Gastrocnemius medialis (tissue), 4 donors: ENCODE results near the gene SCD5. TPM values are rescaled to one million over a fixed set of nuclear protein-coding genes. Genes with fewer than 3 reads are reported as not detected.

Experiments used
- ATAC-seq, 2 donors: fragments of 150-250 bp; one replicate each; pipeline ENCODE4 v1.9.1; 2016
- DNase-seq, 2 donors: peaks; one replicate each; pipeline ENCODE4 v3.0.0-alpha.2; 2019
- H3K27ac ChIP-seq, 4 donors: fragments of 200-600 bp; sonication (generic); 1 replicate in 1 of 4; 2 replicates in 3 of 4; pipeline ENCODE4 v1.5.1; 2016 to 2018; ENCODE audit warnings: mild to moderate bottlenecking in 2 of 4, moderate library complexity in 1 of 4
- H3K27me3 ChIP-seq, 3 donors: fragments of 200-600 bp; sonication (generic) in 2 of 3; 1 replicate in 1 of 3; 2 replicates in 2 of 3; pipeline versions ENCODE4 v1.5.1 to v1.6.0; 2016 to 2019; ENCODE audit warnings: mild to moderate bottlenecking in 1 of 3, moderate library complexity in 1 of 3
- H3K36me3 ChIP-seq, 2 donors: fragments of 200-600 bp; sonication (generic) in 1 of 2; one replicate each; pipeline ENCODE4 v1.5.1; 2017 to 2018
- H3K4me1 ChIP-seq, 2 donors: fragments of 200-600 bp; sonication (generic) in 1 of 2; one replicate each; pipeline ENCODE4 v1.5.1; 2016 to 2017; ENCODE audit warnings: mild to moderate bottlenecking in 2 of 2
- H3K4me3 ChIP-seq, 4 donors: fragments of 200-600 bp; sonication (generic) in 3 of 4; 1 replicate in 1 of 4; 2 replicates in 3 of 4; pipeline ENCODE4 v1.5.1; 2016 to 2019; ENCODE audit warnings: mild to moderate bottlenecking in 2 of 4
- H3K9me3 ChIP-seq, 3 donors: fragments of 200-600 bp; sonication (generic) in 2 of 3; 1 replicate in 1 of 3; 2 replicates in 2 of 3; pipeline ENCODE4 v1.5.1; 2016 to 2019
- CTCF ChIP-seq, 5 experiments: fragments of 450-650 bp in 3 of 5; fragments of 200-600 bp in 2 of 5; sonication (generic) in 2 of 5; IDR thresholded peaks in 4 of 5; conservative IDR thresholded peaks in 1 of 5; 1 replicate in 4 of 5; 2 replicates in 1 of 5; pipeline ENCODE4 v1.5.1; 2016 to 2019; ENCODE audit warnings: antibody characterized with exemption in 5 of 5, mild to moderate bottlenecking in 3 of 5, moderate library complexity in 3 of 5
- POLR2A ChIP-seq, 2 donors: fragments of 450-650 bp; IDR thresholded peaks; one replicate each; pipeline ENCODE4 v1.6.1; 2017; ENCODE audit warnings: antibody characterized with exemption in 2 of 2, mild to moderate bottlenecking in 2 of 2, moderate library complexity in 2 of 2
- in situ Hi-C, 4 donors: fragments of 200-750 bp; cut with MboI; loops; one replicate each; pipeline versions ENCODE4 v1.15.0 to v1.8.0; 2017; ENCODE audit warnings: low sequenced_read_pairs in 4 of 4
- intact Hi-C: fragments of 100-400 bp; cut with DNase I; formaldehyde crosslinking; loops from one replicate; pipeline ENCODE4 v1.15.1; 2023; ENCODE audit warnings: low total_unique reads
- total RNA-seq, 4 donors: library from RNA; depleted of rRNA; stranded (reverse); fragments of >200 nt; gene quantifications; one replicate each; pipeline versions ENCODE4 v1.1.0 to v1.2.3, GENCODE V29; 2016

The SCD5 gene
- total RNA-seq, 4 donors from 2014 or later = 0.68 to 2.4 (median 1.4) TPM

- in situ Hi-C loops (no loop called here), intact Hi-C loops (no loop called here)
- H3K27me3 ChIP-seq = peaks cover 2 to 5% (median 4%) of the 10 kb centered on the region in 3 donors
- no peak for ATAC-seq
- H3K4me3 ChIP-seq = no peak overlapping the region
- TF ChIP-seq POLR2A (IDR thresholded peaks at IDR 0.05) (no peak), CTCF (IDR thresholded peaks at IDR 0.05 in 4 of 5, conservative IDR thresholded peaks at IDR 0.05 in 1 of 5) (no peak)
- peaks cover 0 to 9% of the 10 kb centered on the region in 2 donors for H3K4me1 ChIP-seq
- DNase-seq = no peak
- no peaks in the 10 kb centered on the region for H3K36me3 ChIP-seq
- no peak overlapping the region for H3K27ac ChIP-seq
- no peaks in the 10 kb centered on the region for H3K9me3 ChIP-seq
These were observed 5.2 kb upstream of the SCD5 start for GRCh38 chr4:82803746-82804145.

- in situ Hi-C loops = no loop called here
- intact Hi-C loops = no loop called here
These were observed 4.3 kb upstream of the SCD5 start for GRCh38 chr4:82802911-82803310.

DNA sequence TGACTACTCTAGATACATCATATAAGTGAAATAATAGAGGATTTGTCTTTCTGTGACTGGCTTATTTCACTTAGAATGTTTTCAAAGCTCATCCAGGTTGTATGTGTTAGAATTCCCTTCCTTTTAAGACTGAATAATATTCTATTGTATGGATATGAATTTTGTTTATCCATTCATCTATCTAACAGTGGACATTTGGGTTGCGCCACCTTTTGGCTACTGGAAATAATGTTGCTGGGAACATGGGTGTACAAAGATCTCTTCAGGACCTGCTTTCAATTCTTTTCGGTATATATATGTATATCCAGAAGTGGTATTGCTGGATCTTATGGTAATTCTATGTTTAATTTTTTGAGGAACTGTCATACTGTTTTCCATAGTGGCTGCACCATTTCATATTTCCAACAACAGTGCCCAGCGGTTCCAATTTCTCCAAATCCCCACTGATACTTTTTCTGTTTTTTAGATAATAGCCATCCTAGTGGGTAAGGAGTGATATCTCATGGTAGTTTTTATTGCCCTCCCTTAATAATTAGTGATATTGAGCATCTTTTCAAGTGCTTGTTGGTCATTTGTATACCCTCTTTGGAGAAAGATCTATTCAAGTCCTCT, 3.4 kb upstream of the SCD5 start:
- in situ Hi-C loops = no loop called here
- DNase-seq = no peak
- no peak for ATAC-seq
- Histone ChIP-seq H3K4me3 (no peak overlapping the region), H3K36me3 (no peaks in the 10 kb centered on the region), H3K9me3 (no peaks in the 10 kb centered on the region), H3K27ac (no peak overlapping the region), H3K4me1 (peaks cover 0 to 17% of the 10 kb centered on the region in 2 donors), H3K27me3 (peaks cover 4 to 13% (median 11%) of the 10 kb centered on the region in 3 donors)
- TF ChIP-seq CTCF (IDR thresholded peaks at IDR 0.05 in 4 of 5, conservative IDR thresholded peaks at IDR 0.05 in 1 of 5) (no peak), POLR2A (IDR thresholded peaks at IDR 0.05) (no peak)
- intact Hi-C loops = no loop called here

More at GRCh38 chr4:82802911-82803310, 4.3 kb upstream of the SCD5 start:
- TF ChIP-seq CTCF (IDR thresholded peaks at IDR 0.05 in 4 of 5, conservative IDR thresholded peaks at IDR 0.05 in 1 of 5) (no peak), POLR2A (IDR thresholded peaks at IDR 0.05) (no peak)
- DNase-seq (no peak), ATAC-seq (no peak)
- no peaks in the 10 kb centered on the region for H3K9me3 ChIP-seq
- H3K4me3 ChIP-seq = no peak overlapping the region
- H3K36me3 ChIP-seq = no peaks in the 10 kb centered on the region
- H3K4me1 ChIP-seq = peaks cover 0 to 13% of the 10 kb centered on the region in 2 donors
- H3K27me3 ChIP-seq = peaks cover 4 to 8% (median 4%) of the 10 kb centered on the region in 3 donors
- H3K27ac ChIP-seq = no peak overlapping the region

DNA sequence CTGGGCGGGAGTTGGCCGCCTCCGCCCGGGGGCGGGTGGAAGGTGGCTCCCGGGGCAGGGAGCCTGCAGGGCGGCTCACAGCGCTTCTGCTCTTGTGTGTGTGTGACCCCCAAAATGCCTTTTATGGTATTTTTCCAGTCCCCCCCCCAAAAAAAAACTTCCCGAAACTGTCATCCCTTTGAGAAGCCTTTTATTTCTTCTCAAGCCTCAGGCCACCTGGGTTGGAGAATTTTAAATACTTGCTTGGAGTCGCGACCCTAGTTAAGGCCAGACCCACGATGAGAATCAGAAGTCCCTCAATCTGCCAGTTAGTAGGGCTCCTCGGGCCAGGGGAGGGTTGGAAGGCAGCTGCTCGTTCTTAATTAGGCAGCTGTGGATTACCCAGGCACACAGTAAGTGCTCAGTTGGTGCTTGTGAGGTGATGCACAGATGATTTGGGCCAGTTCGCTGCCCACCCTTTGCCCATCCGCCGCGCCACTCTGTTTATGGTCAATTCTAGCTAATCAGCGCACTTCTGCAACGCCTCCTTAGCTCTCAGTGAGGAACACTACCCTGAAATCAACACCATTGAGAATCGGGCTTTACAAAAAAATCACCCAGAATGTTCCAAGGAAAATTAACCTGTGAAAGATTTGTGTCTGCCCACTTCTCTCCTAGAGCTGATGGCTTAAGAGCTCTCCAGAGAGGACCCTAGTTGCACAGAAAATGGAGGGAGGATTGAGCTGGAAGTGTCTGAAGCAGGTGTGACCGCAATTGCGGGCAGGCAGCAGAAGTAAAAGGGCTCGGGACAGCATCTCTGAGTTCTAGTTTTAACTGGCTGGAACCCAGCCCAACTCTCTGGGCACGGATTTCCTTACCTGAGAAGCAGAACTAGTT, 648 bp upstream of the SCD5 start:
- no peaks in the 10 kb centered on the region for H3K9me3 ChIP-seq
- H3K27ac ChIP-seq = no peak overlapping the region
- TF ChIP-seq CTCF (IDR thresholded peaks at IDR 0.05 in 4 of 5, conservative IDR thresholded peaks at IDR 0.05 in 1 of 5) (no peak), POLR2A (IDR thresholded peaks at IDR 0.05) (no peak)
- H3K27me3 ChIP-seq = peaks cover 7 to 13% (median 12%) of the 10 kb centered on the region in 3 donors
- DNase-seq = no peak
- ATAC-seq = no peak
- H3K4me1 ChIP-seq = peaks cover 0 to 17% of the 10 kb centered on the region in 2 donors
- peak overlapping the region; percentile 66 to 88 (median 68) for H3K4me3 ChIP-seq
- H3K36me3 ChIP-seq = no peaks in the 10 kb centered on the region
- intact Hi-C loops = no loop called here
- in situ Hi-C loops = no loop called here
